GM20000 (cell line): ENCODE measurements around the gene AK2.
A peak's percentile ranks its signal among the peaks of the same experiment; 100 is the strongest.

ENCODE experiments used
- DNase-seq: peaks from one replicate; pipeline ENCODE4 v3.0.0; 2012; ENCODE audit warnings: low spot score
- CTCF ChIP-seq: IDR thresholded peaks from 2 replicates; pipeline ENCODE4 v1.5.1; 2012; ENCODE audit warnings: mild to moderate bottlenecking, control low read depth; ENCODE audit errors: extremely low read depth, missing control alignments

AK2 gene

GRCh38 chr1:33036526-33037503 is at the start of gene AK2:
TSS of gene AK2 (minus strand) at chr1:33036883. CDS start at chr1:33036828, 55 bp downstream.
- DNase-seq = peak; percentile 95
- no peak for TF ChIP-seq CTCF

GRCh38 chr1:33086384-33086850 is 49.7 kb upstream of the AK2 start:
- DNase-seq = peak; percentile 65
- TF ChIP-seq CTCF = peak; percentile 68

GRCh38 chr1:33085332-33085731 is 48.6 kb upstream of the AK2 start:
- TF ChIP-seq CTCF = no peak
- peak; percentile 4 for DNase-seq

- no peak for DNase-seq
- no peak for TF ChIP-seq CTCF
These were observed 46.0 kb upstream of the AK2 start for GRCh38 chr1:33082575-33083108.

- no peak for TF ChIP-seq CTCF
- DNase-seq = no peak
These were observed 45.0 kb upstream of the AK2 start for GRCh38 chr1:33081554-33082305.

- DNase-seq = peak; percentile 95
- no peak for TF ChIP-seq CTCF
These were observed 44.3 kb upstream of the AK2 start, which contains the start of gene AZIN2 for GRCh38 chr1:33080885-33081553. TSS of gene AZIN2 (plus strand) at chr1:33081153. CDS start at chr1:33082250, 1,097 bp downstream.
